ENCODE data around the gene TMEM140. TPM values are rescaled to one million over a fixed set of nuclear protein-coding genes. Genes with fewer than 3 reads are reported as not detected.

TMEM140 gene
- total and polyA plus RNA-seq, 2 experiments from 2014 or later: 1.6 to 6.1 TPM

- H3K27ac ChIP-seq: no peak overlapping the region
- no peak overlapping the region for H3K4me3 ChIP-seq
- no peaks in the 10 kb centered on the region for H3K4me1 ChIP-seq (ENCODE audit: insufficient read depth)
- peaks cover 5% of the 10 kb centered on the region for H3K36me3 ChIP-seq (ENCODE audit: low read depth)
- no peak overlapping the region for H2AFZ ChIP-seq
- in situ Hi-C loops (cut with MboI): loop anchor here (25.0 kb wide), 1 partner anchor 521 kb away; no protein-coding TSS in a partner anchor
- H4K20me1 ChIP-seq (ENCODE audit: insufficient read depth): no peaks in the 10 kb centered on the region
- no peak for TF ChIP-seq EZH2phosphoT487 (IDR thresholded peaks at IDR 0.05; ENCODE audit: insufficient read depth, low read depth)
- TF ChIP-seq EZH2 (IDR thresholded peaks at IDR 0.05; ENCODE audit: insufficient read depth, poor library complexity, severe bottlenecking): no peak
- H3K9ac ChIP-seq: no peak overlapping the region
- no peaks in the 10 kb centered on the region for H3F3A ChIP-seq (ENCODE audit: insufficient read depth)
- no peaks in the 10 kb centered on the region for H3K27me3 ChIP-seq (replicated peaks; ENCODE audit: insufficient read depth)
- 93 to 95% methylated on average over 7 of the region's 7 CpGs for WGBS, 2 experiments (ENCODE audit: low coverage in 1 of 2, low lambda C conversion rate in 2 of 2, missing lambda C conversion rate in 2 of 2)
- no peak overlapping the region for H3K4me2 ChIP-seq (ENCODE audit: unreplicated experiment)
- no peaks in the 10 kb centered on the region for H3K79me2 ChIP-seq (ENCODE audit: insufficient read depth)
- H3K9me3 ChIP-seq (ENCODE audit: low read depth): no peaks in the 10 kb centered on the region
- H3K9me2 ChIP-seq (ENCODE audit: insufficient read depth): no peaks in the 10 kb centered on the region
- DNase-seq: no peak
Measured at GRCh38 chr7:135183478-135183877, 35.6 kb downstream of the TMEM140 start.

- no peak for TF ChIP-seq EZH2 (IDR thresholded peaks at IDR 0.05; ENCODE audit: insufficient read depth, poor library complexity, severe bottlenecking)
- no peak for TF ChIP-seq EZH2phosphoT487 (IDR thresholded peaks at IDR 0.05; ENCODE audit: insufficient read depth, low read depth)
- H3K27me3 ChIP-seq (replicated peaks; ENCODE audit: insufficient read depth): no peaks in the 10 kb centered on the region
- H3K79me2 ChIP-seq (ENCODE audit: insufficient read depth): no peaks in the 10 kb centered on the region
- no peak overlapping the region for H3K9ac ChIP-seq
- H3K4me1 ChIP-seq (ENCODE audit: insufficient read depth): no peaks in the 10 kb centered on the region
- no peak overlapping the region for H2AFZ ChIP-seq
- H3K4me3 ChIP-seq: no peak overlapping the region
- no peaks in the 10 kb centered on the region for H3F3A ChIP-seq (ENCODE audit: insufficient read depth)
- no peaks in the 10 kb centered on the region for H4K20me1 ChIP-seq (ENCODE audit: insufficient read depth)
- no peaks in the 10 kb centered on the region for H3K9me2 ChIP-seq (ENCODE audit: insufficient read depth)
- in situ Hi-C loops (cut with MboI): loop anchor here (25.0 kb wide), 1 partner anchor 522 kb away; no protein-coding TSS in a partner anchor
- 91 to 92% methylated on average over 5 of the region's 5 CpGs for WGBS, 2 experiments (ENCODE audit: low coverage in 1 of 2, low lambda C conversion rate in 2 of 2, missing lambda C conversion rate in 2 of 2)
- DNase-seq: no peak
- H3K9me3 ChIP-seq (ENCODE audit: low read depth): no peaks in the 10 kb centered on the region
- H3K36me3 ChIP-seq (ENCODE audit: low read depth): peaks cover 5% of the 10 kb centered on the region
- no peak overlapping the region for H3K4me2 ChIP-seq (ENCODE audit: unreplicated experiment)
- H3K27ac ChIP-seq: no peak overlapping the region
Measured at GRCh38 chr7:135184254-135184841, 36.5 kb downstream of the TMEM140 start.

- Histone ChIP-seq H3K4me1 (ENCODE audit: insufficient read depth) (no peaks in the 10 kb centered on the region), H3K9ac (no peak overlapping the region)
Measured at GRCh38 chr7:135185471-135186260, 37.8 kb downstream of the TMEM140 start.

GRCh38 chr7:135186261-135186540 lies 38.3 kb downstream of the TMEM140 start:
- no peaks in the 10 kb centered on the region for H3K4me1 ChIP-seq (ENCODE audit: insufficient read depth)
- H3K79me2 ChIP-seq (ENCODE audit: insufficient read depth): no peaks in the 10 kb centered on the region
- peaks cover 9% of the 10 kb centered on the region for H3K36me3 ChIP-seq (ENCODE audit: low read depth)
- no peak overlapping the region for H3K4me2 ChIP-seq (ENCODE audit: unreplicated experiment)
- in situ Hi-C loops (cut with MboI): loop anchor here (25.0 kb wide), 1 partner anchor 524 kb away; no protein-coding TSS in a partner anchor
- WGBS, 2 experiments (ENCODE audit: low coverage in 1 of 2, low lambda C conversion rate in 2 of 2, missing lambda C conversion rate in 2 of 2): 98 to 100% methylated on average over 3 of the region's 3 CpGs
- no peak for DNase-seq
- no peaks in the 10 kb centered on the region for H4K20me1 ChIP-seq (ENCODE audit: insufficient read depth)
- no peaks in the 10 kb centered on the region for H3F3A ChIP-seq (ENCODE audit: insufficient read depth)
- TF ChIP-seq EZH2 (IDR thresholded peaks at IDR 0.05; ENCODE audit: insufficient read depth, poor library complexity, severe bottlenecking) (no peak), EZH2phosphoT487 (IDR thresholded peaks at IDR 0.05; ENCODE audit: insufficient read depth, low read depth) (no peak)
- H3K9me2 ChIP-seq (ENCODE audit: insufficient read depth): no peaks in the 10 kb centered on the region
- no peak overlapping the region for H2AFZ ChIP-seq
- H3K27me3 ChIP-seq (replicated peaks; ENCODE audit: insufficient read depth): no peaks in the 10 kb centered on the region
- H3K9me3 ChIP-seq (ENCODE audit: low read depth): no peaks in the 10 kb centered on the region
- H3K27ac ChIP-seq: no peak overlapping the region
- no peak overlapping the region for H3K9ac ChIP-seq
- no peak overlapping the region for H3K4me3 ChIP-seq

More at GRCh38 chr7:135185471-135186260, 37.8 kb downstream of the TMEM140 start:
- Histone ChIP-seq H3K27ac (no peak overlapping the region), H4K20me1 (ENCODE audit: insufficient read depth) (no peaks in the 10 kb centered on the region), H3K4me3 (no peak overlapping the region), H3K9me2 (ENCODE audit: insufficient read depth) (no peaks in the 10 kb centered on the region), H3K9me3 (ENCODE audit: low read depth) (no peaks in the 10 kb centered on the region), H3K79me2 (ENCODE audit: insufficient read depth) (no peaks in the 10 kb centered on the region), H3K36me3 (ENCODE audit: low read depth) (peaks cover 8% of the 10 kb centered on the region), H3K27me3 (replicated peaks; ENCODE audit: insufficient read depth) (no peaks in the 10 kb centered on the region), H3F3A (ENCODE audit: insufficient read depth) (no peaks in the 10 kb centered on the region), H2AFZ (no peak overlapping the region), H3K4me2 (ENCODE audit: unreplicated experiment) (no peak overlapping the region)
- DNase-seq: no peak
- 91 to 93% methylated on average over 7 of the region's 7 CpGs for whole genome bisulfite sequencing, 2 experiments (ENCODE audit: low coverage in 1 of 2, low lambda C conversion rate in 2 of 2, missing lambda C conversion rate in 2 of 2)
- no peak for TF ChIP-seq EZH2phosphoT487 (IDR thresholded peaks at IDR 0.05; ENCODE audit: insufficient read depth, low read depth)
- no peak for TF ChIP-seq EZH2 (IDR thresholded peaks at IDR 0.05; ENCODE audit: insufficient read depth, poor library complexity, severe bottlenecking)
- in situ Hi-C loops (cut with MboI): loop anchor here (25.0 kb wide), 1 partner anchor 523 kb away; no protein-coding TSS in a partner anchor

Data from GM23248 (cell line).